ENCODE data around the gene ARF6. TPM values are rescaled to one million over a fixed set of nuclear protein-coding genes. Genes with fewer than 3 reads are reported as not detected.

The ARF6 gene
- total RNA-seq, 1 donor from 2014 or later, result 24.4 TPM

- Histone ChIP-seq H3K27me3 (ENCODE audit: low read depth) (no peaks in the 10 kb centered on the region), H3K4me1 (no peaks in the 10 kb centered on the region), H3K36me3 (no peaks in the 10 kb centered on the region), H3K4me3 (no peak overlapping the region), H3K27ac (replicated peaks) (no peak overlapping the region), H3K9me3 (replicated peaks) (no peaks in the 10 kb centered on the region)
- TF ChIP-seq CTCF (IDR thresholded peaks at IDR 0.05; ENCODE audit: borderline replicate concordance), result no peak
- no peak for DNase-seq
- intact Hi-C loops (cut with micrococcal nuclease), result no loop called here
These were observed 32.0 kb downstream of the ARF6 start for GRCh38 chr14:49924852-49925251.

- no peaks in the 10 kb centered on the region for H3K27me3 ChIP-seq (ENCODE audit: low read depth)
- H3K9me3 ChIP-seq (replicated peaks), result no peaks in the 10 kb centered on the region
- H3K4me3 ChIP-seq, result no peak overlapping the region
- no peak for DNase-seq
- no peak for TF ChIP-seq CTCF (IDR thresholded peaks at IDR 0.05; ENCODE audit: borderline replicate concordance)
- H3K4me1 ChIP-seq, result no peaks in the 10 kb centered on the region
- H3K27ac ChIP-seq (replicated peaks), result no peak overlapping the region
- H3K36me3 ChIP-seq, result no peaks in the 10 kb centered on the region
- intact Hi-C loops (cut with micrococcal nuclease), result no loop called here
These were observed 33.9 kb downstream of the ARF6 start for GRCh38 chr14:49926803-49927202.

- no peak for TF ChIP-seq CTCF (IDR thresholded peaks at IDR 0.05; ENCODE audit: borderline replicate concordance)
- Histone ChIP-seq H3K27me3 (ENCODE audit: low read depth) (no peaks in the 10 kb centered on the region), H3K4me1 (no peaks in the 10 kb centered on the region), H3K36me3 (no peaks in the 10 kb centered on the region), H3K27ac (replicated peaks) (no peak overlapping the region), H3K9me3 (replicated peaks) (no peaks in the 10 kb centered on the region), H3K4me3 (no peak overlapping the region)
- intact Hi-C loops (cut with micrococcal nuclease), result no loop called here
- DNase-seq, result no peak
These were observed 35.1 kb downstream of the ARF6 start for GRCh38 chr14:49928015-49928414.

GRCh38 chr14:49930720-49931119, 37.8 kb downstream of the ARF6 start:
- Histone ChIP-seq H3K4me1 (no peaks in the 10 kb centered on the region), H3K9me3 (replicated peaks) (no peaks in the 10 kb centered on the region), H3K27ac (replicated peaks) (no peak overlapping the region), H3K4me3 (no peak overlapping the region), H3K27me3 (ENCODE audit: low read depth) (no peaks in the 10 kb centered on the region), H3K36me3 (no peaks in the 10 kb centered on the region)
- TF ChIP-seq CTCF (IDR thresholded peaks at IDR 0.05; ENCODE audit: borderline replicate concordance), result no peak
- no peak for DNase-seq
- intact Hi-C loops (cut with micrococcal nuclease), result no loop called here

GRCh38 chr14:49931523-49931922, 38.6 kb downstream of the ARF6 start:
- no peak overlapping the region for H3K4me3 ChIP-seq
- no peaks in the 10 kb centered on the region for H3K27me3 ChIP-seq (ENCODE audit: low read depth)
- DNase-seq, result no peak
- TF ChIP-seq CTCF (IDR thresholded peaks at IDR 0.05; ENCODE audit: borderline replicate concordance), result no peak
- H3K9me3 ChIP-seq (replicated peaks), result no peaks in the 10 kb centered on the region
- intact Hi-C loops (cut with micrococcal nuclease), result no loop called here
- H3K27ac ChIP-seq (replicated peaks), result no peak overlapping the region
- H3K4me1 ChIP-seq, result no peaks in the 10 kb centered on the region
- no peaks in the 10 kb centered on the region for H3K36me3 ChIP-seq

GRCh38 chr14:49933128-49933527, 40.2 kb downstream of the ARF6 start:
- TF ChIP-seq CTCF (IDR thresholded peaks at IDR 0.05; ENCODE audit: borderline replicate concordance), result no peak
- intact Hi-C loops (cut with micrococcal nuclease), result no loop called here
- H3K27me3 ChIP-seq (ENCODE audit: low read depth), result no peaks in the 10 kb centered on the region

More at GRCh38 chr14:49933128-49933527, 40.2 kb downstream of the ARF6 start:
- Histone ChIP-seq H3K27ac (replicated peaks) (no peak overlapping the region), H3K36me3 (no peaks in the 10 kb centered on the region), H3K4me3 (no peak overlapping the region), H3K9me3 (replicated peaks) (no peaks in the 10 kb centered on the region), H3K4me1 (no peaks in the 10 kb centered on the region)
- no peak for DNase-seq

Data from left ventricle myocardium inferior (tissue), 1 donor.